ENCODE measurements around the gene OSMR. TPM values are rescaled to one million over a fixed set of nuclear protein-coding genes. Genes with fewer than 3 reads are reported as not detected.

The OSMR gene
- total RNA-seq, 4 donors from 2014 or later: 23.8 to 87.6 (median 30.3) TPM

DNA sequence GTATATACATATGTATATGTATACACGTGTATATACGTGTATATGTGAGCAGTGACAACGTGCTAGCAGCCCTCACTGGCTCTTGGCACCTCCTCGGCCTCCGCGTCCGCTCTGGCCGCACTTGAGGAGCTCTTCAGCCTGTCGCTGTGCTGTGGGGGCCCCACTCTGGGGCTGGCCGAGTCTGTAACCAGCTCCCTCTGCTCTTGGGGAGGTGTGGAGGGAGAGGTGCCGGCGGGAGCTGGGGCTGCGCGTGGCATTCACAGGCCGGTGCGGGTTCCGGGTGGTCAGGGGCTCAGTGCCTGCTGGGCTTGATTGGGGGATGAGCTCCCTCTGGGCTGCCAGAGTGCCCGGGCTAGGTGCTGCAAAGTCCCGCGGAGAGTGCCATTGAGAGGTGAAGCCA is 24.1 kb upstream of the OSMR start:
- Histone ChIP-seq H3K36me3 (no peaks in the 10 kb centered on the region), H3K4me1 (no peaks in the 10 kb centered on the region), H3K9me3 (no peaks in the 10 kb centered on the region), H3K4me3 (no peak overlapping the region), H3K27ac (no peak overlapping the region), H3K27me3 (no peaks in the 10 kb centered on the region)
- no peak for DNase-seq
- intact Hi-C loops (cut with DNase I; ENCODE audit: low total_unique reads): no loop called here
- TF ChIP-seq, protein P1, sequence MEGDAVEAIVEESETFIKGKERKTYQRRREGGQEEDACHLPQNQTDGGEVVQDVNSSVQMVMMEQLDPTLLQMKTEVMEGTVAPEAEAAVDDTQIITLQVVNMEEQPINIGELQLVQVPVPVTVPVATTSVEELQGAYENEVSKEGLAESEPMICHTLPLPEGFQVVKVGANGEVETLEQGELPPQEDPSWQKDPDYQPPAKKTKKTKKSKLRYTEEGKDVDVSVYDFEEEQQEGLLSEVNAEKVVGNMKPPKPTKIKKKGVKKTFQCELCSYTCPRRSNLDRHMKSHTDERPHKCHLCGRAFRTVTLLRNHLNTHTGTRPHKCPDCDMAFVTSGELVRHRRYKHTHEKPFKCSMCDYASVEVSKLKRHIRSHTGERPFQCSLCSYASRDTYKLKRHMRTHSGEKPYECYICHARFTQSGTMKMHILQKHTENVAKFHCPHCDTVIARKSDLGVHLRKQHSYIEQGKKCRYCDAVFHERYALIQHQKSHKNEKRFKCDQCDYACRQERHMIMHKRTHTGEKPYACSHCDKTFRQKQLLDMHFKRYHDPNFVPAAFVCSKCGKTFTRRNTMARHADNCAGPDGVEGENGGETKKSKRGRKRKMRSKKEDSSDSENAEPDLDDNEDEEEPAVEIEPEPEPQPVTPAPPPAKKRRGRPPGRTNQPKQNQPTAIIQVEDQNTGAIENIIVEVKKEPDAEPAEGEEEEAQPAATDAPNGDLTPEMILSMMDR (IDR thresholded peaks at IDR 0.05): no peak
- no peak for TF ChIP-seq POLR2A (IDR thresholded peaks at IDR 0.05)

DNA sequence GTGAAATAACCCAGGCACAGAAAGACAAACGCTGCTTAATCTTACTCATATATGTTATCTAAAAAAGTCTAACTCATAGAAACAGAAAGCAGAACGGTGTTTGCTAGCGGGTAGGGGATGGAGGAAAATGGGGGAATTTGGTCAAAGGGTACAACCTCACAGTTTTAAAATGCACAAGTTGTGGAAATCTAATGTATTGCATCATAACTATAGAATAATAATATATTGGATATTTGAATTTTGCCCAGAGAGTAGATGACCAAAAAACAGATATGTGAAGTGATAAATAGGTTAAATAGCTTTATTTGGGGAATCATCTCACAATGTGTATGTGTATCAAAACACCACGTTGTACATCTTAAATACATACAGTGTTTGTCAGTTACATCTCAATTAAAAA is 22.3 kb upstream of the OSMR start:
- TF ChIP-seq POLR2A (IDR thresholded peaks at IDR 0.05): no peak
- TF ChIP-seq, protein P1 (IDR thresholded peaks at IDR 0.05): no peak
- Histone ChIP-seq H3K4me1 (no peaks in the 10 kb centered on the region), H3K9me3 (no peaks in the 10 kb centered on the region), H3K27me3 (no peaks in the 10 kb centered on the region), H3K27ac (no peak overlapping the region), H3K36me3 (no peaks in the 10 kb centered on the region), H3K4me3 (no peak overlapping the region)
- intact Hi-C loops (cut with DNase I; ENCODE audit: low total_unique reads): no loop called here
- DNase-seq: no peak

DNA sequence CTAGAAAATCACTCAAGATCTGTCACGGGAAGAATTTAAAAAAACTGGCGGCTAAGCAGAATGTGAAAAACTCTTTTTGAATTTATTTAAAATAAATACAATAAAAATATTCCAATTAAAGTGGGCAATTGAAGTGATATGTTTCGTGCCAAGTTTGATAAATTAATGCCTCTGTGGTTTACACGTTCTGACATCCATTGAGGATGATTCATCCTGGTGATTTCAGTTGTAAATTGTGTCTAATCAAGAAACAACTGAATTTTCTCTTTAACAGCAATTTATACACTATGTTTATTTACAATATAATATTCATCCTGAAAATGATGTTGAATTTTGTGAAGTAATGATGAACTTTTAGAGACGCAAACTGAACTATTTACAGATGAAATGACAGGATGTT is 21.0 kb upstream of the OSMR start:
- Histone ChIP-seq H3K27me3 (no peaks in the 10 kb centered on the region), H3K27ac (no peak overlapping the region), H3K4me3 (no peak overlapping the region), H3K4me1 (no peaks in the 10 kb centered on the region), H3K36me3 (no peaks in the 10 kb centered on the region), H3K9me3 (no peaks in the 10 kb centered on the region)
- TF ChIP-seq, protein P1 (IDR thresholded peaks at IDR 0.05): no peak
- TF ChIP-seq POLR2A (IDR thresholded peaks at IDR 0.05): no peak
- no peak for DNase-seq
- intact Hi-C loops (cut with DNase I; ENCODE audit: low total_unique reads): no loop called here

DNA sequence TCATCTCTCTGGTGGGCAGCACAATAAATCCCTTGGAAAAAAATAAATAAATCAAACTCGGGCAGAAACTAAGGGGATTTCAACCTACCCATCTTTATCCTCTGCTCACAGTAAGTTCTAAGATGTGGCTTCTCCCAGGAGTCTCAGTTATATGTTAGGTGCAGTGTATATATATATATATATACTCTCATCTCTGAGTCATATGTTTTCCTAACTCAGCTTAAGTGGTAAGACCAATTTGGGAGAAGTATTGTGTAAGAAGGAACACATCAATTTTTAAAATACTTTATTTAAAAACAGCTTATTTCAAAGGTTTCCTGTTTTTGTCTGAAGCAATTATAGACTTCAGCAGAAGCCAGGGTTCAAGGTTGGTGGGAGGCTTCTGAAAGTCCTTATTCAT is 20.3 kb upstream of the OSMR start:
- Histone ChIP-seq H3K27ac (peak overlapping the region in 1 of 2 donors; percentile 34), H3K9me3 (no peaks in the 10 kb centered on the region), H3K27me3 (no peaks in the 10 kb centered on the region), H3K36me3 (no peaks in the 10 kb centered on the region), H3K4me1 (no peaks in the 10 kb centered on the region), H3K4me3 (no peak overlapping the region)
- no peak for DNase-seq
- TF ChIP-seq, protein P1 (IDR thresholded peaks at IDR 0.05): no peak
- no peak for TF ChIP-seq POLR2A (IDR thresholded peaks at IDR 0.05)
- intact Hi-C loops (cut with DNase I; ENCODE audit: low total_unique reads): no loop called here

DNA sequence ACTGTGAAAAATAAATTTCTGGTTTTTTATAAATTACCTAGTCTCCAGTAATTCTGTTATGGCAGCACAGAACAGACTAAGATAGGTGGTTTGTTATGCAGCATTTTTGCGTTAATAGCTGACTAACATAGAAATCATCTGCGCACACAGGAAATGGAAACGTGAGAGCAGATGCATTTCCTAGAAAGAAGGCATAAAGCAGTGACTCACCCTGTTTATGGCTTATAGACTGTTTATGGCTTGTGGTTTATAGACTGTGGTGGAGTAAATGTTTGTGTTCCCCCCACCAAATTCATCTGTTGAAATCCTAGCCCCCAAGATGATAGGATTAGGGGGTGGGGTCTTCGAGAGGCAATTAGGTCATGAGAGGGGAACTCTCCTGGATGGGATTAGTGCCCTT is 18.3 kb upstream of the OSMR start:
- intact Hi-C loops (cut with DNase I; ENCODE audit: low total_unique reads): no loop called here

More for the DNA sequence above, 18.3 kb upstream of the OSMR start:
- H3K9me3 ChIP-seq: no peaks in the 10 kb centered on the region
- no peaks in the 10 kb centered on the region for H3K27me3 ChIP-seq
- TF ChIP-seq POLR2A (IDR thresholded peaks at IDR 0.05): no peak
- TF ChIP-seq, protein P1 (IDR thresholded peaks at IDR 0.05): no peak
- no peak for DNase-seq
- H3K4me1 ChIP-seq: no peaks in the 10 kb centered on the region
- no peak overlapping the region for H3K27ac ChIP-seq
- H3K36me3 ChIP-seq: no peaks in the 10 kb centered on the region
- no peak overlapping the region for H3K4me3 ChIP-seq
